ENCODE measurements around the gene NASP.
"Not testable (repeated sequence)": the region's sequence is repeated elsewhere in the genome, so short reads cannot be mapped to it uniquely, and the experiment has no call there.

The NASP gene

GRCh38 chr1:45570631-45571030 lies 13.2 kb upstream of the NASP start:
- DNase-seq (ENCODE audit: low read depth in 3 of 3): no peak

- DNase-seq (ENCODE audit: low read depth in 3 of 3): no peak
These were observed 10.5 kb upstream of the NASP start for GRCh38 chr1:45573231-45573804.

- DNase-seq (ENCODE audit: low read depth in 3 of 3): no peak
These were observed 9.7 kb upstream of the NASP start for GRCh38 chr1:45574105-45574626.

GRCh38 chr1:45583264-45583665 lies 576 bp upstream of the NASP start:
- peak; percentile 88 to 93 (median 91) for DNase-seq (ENCODE audit: low read depth in 3 of 3)

- DNase-seq (ENCODE audit: low read depth in 3 of 3): peak; percentile 75 to 91 (median 81)
These were observed 689 bp downstream of the NASP start for GRCh38 chr1:45584351-45585109.

GRCh38 chr1:45585110-45585426 lies 1.2 kb downstream of the NASP start:
- DNase-seq (ENCODE audit: low read depth in 3 of 3): no peak

- no peak for DNase-seq (ENCODE audit: low read depth in 3 of 3)
These were observed 1.7 kb downstream of the NASP start for GRCh38 chr1:45585496-45586075.

- DNase-seq (ENCODE audit: low read depth in 3 of 3): no peak
These were observed 2.9 kb downstream of the NASP start for GRCh38 chr1:45586769-45587168.

- DNase-seq (ENCODE audit: low read depth in 3 of 3): no peak
These were observed 6.0 kb downstream of the NASP start for GRCh38 chr1:45589861-45590260.

GRCh38 chr1:45594412-45594811 lies 10.6 kb downstream of the NASP start:
- no peak for DNase-seq (ENCODE audit: low read depth in 3 of 3)

GRCh38 chr1:45596765-45597164 lies 12.9 kb downstream of the NASP start:
- DNase-seq (ENCODE audit: low read depth in 3 of 3): not testable (repeated sequence)

GRCh38 chr1:45604239-45604638 lies 20.4 kb downstream of the NASP start:
- no peak for DNase-seq (ENCODE audit: low read depth in 3 of 3)

GRCh38 chr1:45607404-45608074 lies 23.7 kb downstream of the NASP start:
- no peak for DNase-seq (ENCODE audit: low read depth in 3 of 3)

- DNase-seq (ENCODE audit: low read depth in 3 of 3): no peak
These were observed 24.6 kb downstream of the NASP start for GRCh38 chr1:45608175-45609156.

- no peak for DNase-seq (ENCODE audit: low read depth in 3 of 3)
These were observed 26.9 kb downstream of the NASP start for GRCh38 chr1:45610589-45611226.

GRCh38 chr1:45612941-45613579 lies 29.2 kb downstream of the NASP start:
- DNase-seq (ENCODE audit: low read depth in 3 of 3): no peak

- no peak for DNase-seq (ENCODE audit: low read depth in 3 of 3)
These were observed 32.0 kb downstream of the NASP start for GRCh38 chr1:45615885-45616284.

GRCh38 chr1:45617618-45618017 lies 33.8 kb downstream of the NASP start:
- DNase-seq (ENCODE audit: low read depth in 3 of 3): no peak

- DNase-seq (ENCODE audit: low read depth in 3 of 3): no peak
These were observed 35.5 kb downstream of the NASP start for GRCh38 chr1:45619149-45619921.

Data from stimulated activated CD4-positive, alpha-beta T cell treated with anti-CD3 and anti-CD28 coated beads, TNF-alpha, amount 100 ng/mL, for 48 hours (primary cell).